IPS-20b (cell line): ENCODE measurements around the gene ARMC2.
"Not testable (repeated sequence)": the region's sequence is repeated elsewhere in the genome, so short reads cannot be mapped to it uniquely, and the experiment has no call there.

Experiments
- H3K27ac ChIP-seq: one replicate; pipeline ENCODE4 v1.5.1; 2013; ENCODE audit warnings: low read length
- H3K27me3 ChIP-seq: 2 replicates; pipeline ENCODE4 v1.6.1; 2013; ENCODE audit warnings: mild to moderate bottlenecking, low read length, inconsistent platforms; ENCODE audit not compliant: insufficient read depth
- H3K36me3 ChIP-seq: 2 replicates; pipeline ENCODE4 v1.6.1; 2013; ENCODE audit warnings: low read depth, mild to moderate bottlenecking, inconsistent platforms, low read length, moderate library complexity; ENCODE audit not compliant: insufficient read depth
- H3K4me1 ChIP-seq: 2 replicates; pipeline ENCODE4 v1.6.1; 2013; ENCODE audit warnings: mild to moderate bottlenecking, control low read depth, inconsistent platforms, low read length, moderate library complexity; ENCODE audit not compliant: insufficient read depth
- H3K4me3 ChIP-seq: 2 replicates; pipeline ENCODE4 v1.5.1; 2013; ENCODE audit warnings: mild to moderate bottlenecking, low read length, inconsistent platforms
- H3K9ac ChIP-seq: 2 replicates; pipeline ENCODE4 v1.6.1; 2013; ENCODE audit warnings: low read depth, mild to moderate bottlenecking, inconsistent platforms, low read length, moderate library complexity
- H3K9me3 ChIP-seq: 2 replicates; pipeline ENCODE4 v1.6.1; 2013; ENCODE audit warnings: mild to moderate bottlenecking, low read depth, low read length, inconsistent platforms; ENCODE audit not compliant: insufficient read depth

The ARMC2 gene

DNA sequence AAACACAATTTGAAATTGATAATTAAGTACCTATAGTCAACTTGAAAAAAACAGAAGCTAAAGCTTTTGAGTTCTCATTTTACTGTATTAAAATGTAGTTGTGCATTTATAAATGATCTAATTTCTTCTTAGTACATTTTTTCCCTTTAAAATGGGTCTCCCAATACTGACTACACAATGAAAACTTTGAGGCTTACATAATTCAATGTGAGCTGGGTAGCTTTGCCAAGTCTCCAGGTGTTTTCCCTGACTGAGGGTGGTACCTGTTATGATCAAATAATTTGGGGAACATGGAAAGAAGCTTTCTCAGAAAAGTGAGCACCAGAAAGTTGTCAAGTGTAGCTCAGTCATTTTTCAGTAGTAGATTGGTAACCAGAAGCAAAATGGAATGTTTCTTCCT, 74.3 kb downstream of the ARMC2 start:
- H3K9me3 ChIP-seq = no peaks in the 10 kb centered on the region
- no peaks in the 10 kb centered on the region for H3K36me3 ChIP-seq
- no peak overlapping the region for H3K9ac ChIP-seq
- no peak overlapping the region for H3K27ac ChIP-seq
- H3K4me3 ChIP-seq = no peak overlapping the region
- peaks cover 23% of the 10 kb centered on the region; the same call in 1 of the 2 replicates for H3K4me1 ChIP-seq
- H3K27me3 ChIP-seq = no peaks in the 10 kb centered on the region

GRCh38 chr6:108927927-108928326, 79.7 kb downstream of the ARMC2 start:
- Histone ChIP-seq H3K27me3 (no peaks in the 10 kb centered on the region), H3K4me3 (no peak overlapping the region), H3K9ac (no peak overlapping the region), H3K36me3 (no peaks in the 10 kb centered on the region), H3K9me3 (no peaks in the 10 kb centered on the region), H3K27ac (no peak overlapping the region), H3K4me1 (peaks cover 18% of the 10 kb centered on the region; the same call in 1 of the 2 replicates)

DNA sequence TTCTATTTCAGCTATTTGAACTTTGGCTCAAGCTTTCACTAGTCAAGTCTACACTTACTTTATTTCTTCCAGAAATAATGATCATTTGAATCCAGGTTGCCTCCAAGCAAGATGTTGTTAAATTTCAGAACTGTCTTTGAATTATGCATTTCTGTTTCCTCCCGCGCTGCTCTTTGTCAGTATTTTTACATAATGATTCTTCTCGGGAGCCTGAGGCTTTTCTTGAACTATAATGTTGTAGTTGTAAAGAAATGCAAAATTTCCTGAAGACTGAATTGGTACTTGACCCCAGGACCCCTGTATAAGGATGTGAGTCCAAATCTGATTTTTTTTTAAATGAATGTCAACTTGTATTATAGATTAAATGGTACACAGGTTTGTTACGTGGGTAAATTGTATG, 80.4 kb downstream of the ARMC2 start:
- no peaks in the 10 kb centered on the region for H3K36me3 ChIP-seq

DNA sequence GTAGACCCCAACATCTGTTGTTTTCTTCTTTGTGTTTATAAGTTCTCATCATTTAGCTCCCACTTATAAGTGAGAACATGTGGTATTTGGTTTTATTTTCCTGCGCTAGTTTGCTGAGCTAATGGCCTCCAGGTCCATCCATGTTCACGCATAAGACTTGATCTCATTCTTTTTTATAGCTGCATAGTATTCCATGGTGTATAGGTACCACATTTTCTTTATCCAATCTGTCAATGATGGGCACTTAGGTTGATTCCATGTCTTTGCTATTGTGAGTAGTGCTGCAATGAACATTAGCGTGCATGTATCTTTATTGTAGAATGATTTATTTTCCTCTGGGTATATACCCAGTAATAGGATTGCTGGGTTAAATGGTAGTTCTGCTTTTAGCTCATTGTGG, 82.9 kb downstream of the ARMC2 start:
- H3K27me3 ChIP-seq, H3K4me3 ChIP-seq, H3K9ac ChIP-seq: not testable (repeated sequence)

More for the DNA sequence above, 80.4 kb downstream of the ARMC2 start:
- H3K27me3 ChIP-seq = no peaks in the 10 kb centered on the region
- H3K9ac ChIP-seq = no peak overlapping the region
- H3K4me3 ChIP-seq = no peak overlapping the region
- no peaks in the 10 kb centered on the region for H3K9me3 ChIP-seq
- peaks cover 11% of the 10 kb centered on the region; the same call in 1 of the 2 replicates for H3K4me1 ChIP-seq
- no peak overlapping the region for H3K27ac ChIP-seq

DNA sequence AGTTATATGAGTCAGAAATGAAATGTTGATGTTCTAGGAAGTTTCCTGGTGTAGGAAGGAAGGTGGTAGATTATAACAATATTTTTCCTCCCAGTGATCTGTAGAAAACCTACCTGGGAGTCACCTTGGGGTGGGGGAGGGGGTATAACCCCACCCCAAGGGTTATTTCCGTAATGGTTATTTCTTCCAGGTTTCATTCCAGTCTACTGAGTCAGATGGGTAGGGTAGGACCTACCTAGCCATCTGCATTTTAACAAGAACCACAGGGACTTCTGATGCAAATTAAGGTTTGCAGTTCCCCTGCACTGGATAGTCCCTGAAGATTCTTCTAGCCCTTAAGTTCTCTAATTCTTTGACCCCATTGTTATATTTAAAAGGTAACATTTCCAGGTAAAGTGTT, 88.9 kb downstream of the ARMC2 start:
- H3K27ac ChIP-seq = no peak overlapping the region
- no peaks in the 10 kb centered on the region for H3K36me3 ChIP-seq
- H3K4me1 ChIP-seq = peaks cover 10% of the 10 kb centered on the region
- H3K4me3 ChIP-seq = no peak overlapping the region
- no peaks in the 10 kb centered on the region for H3K9me3 ChIP-seq
- no peak overlapping the region for H3K9ac ChIP-seq
- no peaks in the 10 kb centered on the region for H3K27me3 ChIP-seq

More for the DNA sequence above, 82.9 kb downstream of the ARMC2 start:
- not testable (repeated sequence) for H3K4me1 ChIP-seq, H3K36me3 ChIP-seq, H3K27ac ChIP-seq, H3K9me3 ChIP-seq

GRCh38 chr6:108940741-108941140, 92.5 kb downstream of the ARMC2 start:
- Histone ChIP-seq H3K4me3 (no peak overlapping the region), H3K27ac (no peak overlapping the region), H3K27me3 (no peaks in the 10 kb centered on the region), H3K9me3 (no peaks in the 10 kb centered on the region), H3K9ac (no peak overlapping the region), H3K36me3 (no peaks in the 10 kb centered on the region), H3K4me1 (peaks cover 10% of the 10 kb centered on the region)

DNA sequence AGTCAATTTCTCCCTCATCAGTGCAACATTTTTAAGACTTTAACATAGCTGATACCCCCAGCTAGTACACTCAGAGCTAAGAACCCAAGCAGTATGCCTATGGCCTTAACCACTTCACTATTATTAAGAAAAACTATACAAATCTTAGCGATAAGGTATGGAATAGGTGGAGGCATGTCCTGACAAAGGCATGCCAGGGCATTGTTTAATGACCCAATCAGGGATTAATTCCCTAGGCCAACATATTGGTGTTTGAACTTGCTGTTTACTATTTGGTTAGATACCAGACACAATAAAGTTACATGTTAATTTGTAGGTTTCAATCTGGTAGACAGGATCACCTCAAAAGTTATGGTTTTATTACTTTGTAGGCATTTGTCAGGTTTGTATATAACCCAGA, 93.1 kb downstream of the ARMC2 start:
- Histone ChIP-seq H3K27ac (no peak overlapping the region), H3K9me3 (no peaks in the 10 kb centered on the region), H3K27me3 (no peaks in the 10 kb centered on the region), H3K36me3 (no peaks in the 10 kb centered on the region), H3K4me3 (no peak overlapping the region), H3K9ac (no peak overlapping the region), H3K4me1 (peaks cover 10% of the 10 kb centered on the region)

- peaks cover 5% of the 10 kb centered on the region for H3K4me1 ChIP-seq
- no peaks in the 10 kb centered on the region for H3K27me3 ChIP-seq
- H3K4me3 ChIP-seq = no peak overlapping the region
- H3K36me3 ChIP-seq = no peaks in the 10 kb centered on the region
- H3K9ac ChIP-seq = no peak overlapping the region
- H3K27ac ChIP-seq = no peak overlapping the region
- no peaks in the 10 kb centered on the region for H3K9me3 ChIP-seq
Observed at GRCh38 chr6:108941859-108942258, 93.6 kb downstream of the ARMC2 start.

GRCh38 chr6:108942556-108943492, 94.6 kb downstream of the ARMC2 start:
- no peaks in the 10 kb centered on the region for H3K27me3 ChIP-seq
- no peak overlapping the region for H3K27ac ChIP-seq
- H3K36me3 ChIP-seq = no peaks in the 10 kb centered on the region
- H3K9me3 ChIP-seq = no peaks in the 10 kb centered on the region
- H3K4me1 ChIP-seq = no peaks in the 10 kb centered on the region
- H3K9ac ChIP-seq = no peak overlapping the region
- no peak overlapping the region for H3K4me3 ChIP-seq

DNA sequence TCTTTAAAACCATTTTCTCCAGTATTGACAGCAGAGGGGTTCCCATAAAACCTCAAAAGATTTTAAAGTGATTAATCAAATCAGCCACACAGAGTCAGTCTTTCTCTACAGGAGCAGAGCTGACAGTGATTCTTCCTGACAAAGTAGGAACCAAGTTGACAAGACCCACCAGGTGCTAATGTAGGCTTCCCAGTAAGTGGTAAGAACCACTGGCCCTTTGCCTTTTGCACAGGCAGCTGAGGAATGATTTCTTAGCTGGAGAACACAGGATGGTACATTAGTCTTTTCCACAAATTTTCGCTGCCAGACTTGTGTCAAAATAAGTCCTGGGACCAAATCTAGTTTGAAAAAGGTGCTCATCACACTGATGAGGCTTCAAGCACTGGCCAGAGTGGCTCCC, 95.8 kb downstream of the ARMC2 start:
- Histone ChIP-seq H3K27me3 (no peaks in the 10 kb centered on the region), H3K36me3 (no peaks in the 10 kb centered on the region), H3K9me3 (no peaks in the 10 kb centered on the region), H3K4me3 (no peak overlapping the region), H3K4me1 (no peaks in the 10 kb centered on the region), H3K9ac (no peak overlapping the region), H3K27ac (no peak overlapping the region)

- Histone ChIP-seq H3K36me3 (no peaks in the 10 kb centered on the region), H3K4me1 (no peaks in the 10 kb centered on the region), H3K4me3 (no peak overlapping the region), H3K9ac (no peak overlapping the region), H3K27me3 (no peaks in the 10 kb centered on the region), H3K9me3 (no peaks in the 10 kb centered on the region), H3K27ac (no peak overlapping the region)
Observed at GRCh38 chr6:108944707-108945680, 96.8 kb downstream of the ARMC2 start.
